ENCODE measurements around the gene RBP5.

RBP5 gene

DNA sequence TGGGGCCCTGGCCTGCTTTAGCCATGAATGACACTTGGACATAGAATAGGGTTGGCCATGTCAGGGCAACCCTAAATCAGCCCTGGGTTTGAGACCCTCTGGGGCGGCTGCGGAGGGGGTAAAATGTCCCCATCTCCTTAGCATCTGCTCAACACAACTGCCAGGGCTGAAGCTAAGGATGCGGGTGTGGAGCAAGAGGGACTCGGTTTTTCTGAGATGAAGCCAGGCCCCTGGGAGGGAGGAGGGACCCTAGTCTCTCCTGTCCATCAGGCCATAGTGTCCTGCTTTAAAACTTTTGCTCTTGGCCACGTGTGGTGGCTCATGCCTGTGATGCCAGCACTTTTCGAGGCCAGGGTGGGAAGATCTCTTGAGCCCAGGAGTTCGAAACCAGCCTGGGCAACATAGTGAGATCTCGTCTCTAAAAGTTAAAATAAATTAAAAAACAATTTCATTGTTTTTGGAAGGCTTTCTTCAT lies 35.7 kb downstream of the RBP5 start:
- ChIA-PET POLR2A (no interaction called here), CTCF (interaction anchor here (0.5 to 2.7 kb wide), 20 partner anchors 10 to 202 kb away, joined by 3 to 18 read pairs (median 4); partner anchors contain the start of genes C12orf57, C1RL, C1S and CLSTN3)
- Histone ChIP-seq H3K27ac (ENCODE audit: extremely low read depth, low read depth, low read length) (no peak overlapping the region), H3K9me3 (ENCODE audit: control insufficient read depth, insufficient read depth, low read depth, low read length) (no peaks in the 10 kb centered on the region), H3K4me1 (ENCODE audit: control insufficient read depth, insufficient read depth, low read length) (no peaks in the 10 kb centered on the region), H3K4me3 (ENCODE audit: low read depth, low read length) (no peak overlapping the region), H3K36me3 (ENCODE audit: control insufficient read depth in 2 of 2, insufficient read depth in 1 of 2, low read length in 2 of 2) (no peaks in the 10 kb centered on the region)
- no peak for TF ChIP-seq ZNF548 (tag by site-specific recombination; IDR thresholded peaks at IDR 0.05)
- no peak for TF ChIP-seq ZNF23 (tag by site-specific recombination; IDR thresholded peaks at IDR 0.05; ENCODE audit: borderline replicate concordance)
- no peak for TF ChIP-seq ZBTB1 (tag by site-specific recombination; IDR thresholded peaks at IDR 0.05)
- TF ChIP-seq, protein P1, sequence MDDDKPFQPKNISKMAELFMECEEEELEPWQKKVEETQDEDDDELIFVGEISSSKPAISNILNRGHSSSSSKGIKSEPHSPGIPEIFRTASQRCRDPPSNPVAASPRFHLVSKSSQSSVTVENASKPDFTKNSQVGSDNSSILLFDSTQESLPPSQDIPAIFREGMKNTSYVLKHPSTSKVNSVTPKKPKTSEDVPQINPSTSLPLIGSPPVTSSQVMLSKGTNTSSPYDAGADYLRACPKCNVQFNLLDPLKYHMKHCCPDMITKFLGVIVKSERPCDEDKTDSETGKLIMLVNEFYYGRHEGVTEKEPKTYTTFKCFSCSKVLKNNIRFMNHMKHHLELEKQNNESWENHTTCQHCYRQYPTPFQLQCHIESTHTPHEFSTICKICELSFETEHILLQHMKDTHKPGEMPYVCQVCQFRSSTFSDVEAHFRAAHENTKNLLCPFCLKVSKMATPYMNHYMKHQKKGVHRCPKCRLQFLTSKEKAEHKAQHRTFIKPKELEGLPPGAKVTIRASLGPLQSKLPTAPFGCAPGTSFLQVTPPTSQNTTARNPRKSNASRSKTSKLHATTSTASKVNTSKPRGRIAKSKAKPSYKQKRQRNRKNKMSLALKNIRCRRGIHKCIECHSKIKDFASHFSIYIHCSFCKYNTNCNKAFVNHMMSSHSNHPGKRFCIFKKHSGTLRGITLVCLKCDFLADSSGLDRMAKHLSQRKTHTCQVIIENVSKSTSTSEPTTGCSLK (tag by site-specific recombination; IDR thresholded peaks at IDR 0.05) = no peak
- no peak for TF ChIP-seq ZNF561 (tag by site-specific recombination; IDR thresholded peaks at IDR 0.05; ENCODE audit: borderline replicate concordance)
- no peak for TF ChIP-seq OVOL3 (tag by site-specific recombination; IDR thresholded peaks at IDR 0.05)
- no peak for TF ChIP-seq PRDM10 (tag by site-specific recombination; IDR thresholded peaks at IDR 0.05)
- no peak for TF ChIP-seq SP3 (tag by site-specific recombination; IDR thresholded peaks at IDR 0.05)
- no peak for TF ChIP-seq HIC1 (tag by site-specific recombination; IDR thresholded peaks at IDR 0.05)
- TF ChIP-seq ZNF133 (tag by site-specific recombination; IDR thresholded peaks at IDR 0.05) = no peak
- TF ChIP-seq MEIS1 (CRISPR knock-in tag; IDR thresholded peaks at IDR 0.05; ENCODE audit: borderline replicate concordance) = no peak

GRCh38 chr12:7092229-7092985 lies 36.3 kb downstream of the RBP5 start, which contains the start of gene C1R:
Gene C1R, minus strand, starts transcription at chr12:7092445. Its CDS starts 57 bp downstream, at chr12:7092388.
- H3K4me3 ChIP-seq (ENCODE audit: low read depth, low read length) = peak within 1 kb of the TSS; percentile 38
- H3K9me3 ChIP-seq (ENCODE audit: control insufficient read depth, insufficient read depth, low read depth, low read length) = no peaks in the 10 kb centered on the region
- no peak within 1 kb of the TSS for H3K27ac ChIP-seq (ENCODE audit: extremely low read depth, low read depth, low read length)
- no peaks in the 10 kb centered on the region for H3K36me3 ChIP-seq (ENCODE audit: control insufficient read depth in 2 of 2, insufficient read depth in 1 of 2, low read length in 2 of 2)
- ChIA-PET POLR2A (no interaction called here), CTCF (interaction anchor here (0.6 to 2.7 kb wide), 19 partner anchors 10 to 170 kb away, joined by 3 to 18 read pairs (median 4); partner anchors contain the start of genes C12orf57, C1RL, C1S and CLSTN3)
- no peaks in the 10 kb centered on the region for H3K4me1 ChIP-seq (ENCODE audit: control insufficient read depth, insufficient read depth, low read length)
- TF ChIP-seq ZNF76 (tag by site-specific recombination; IDR thresholded peaks at IDR 0.05; ENCODE audit: borderline replicate concordance, low read depth) (peak; percentile 59; the same call in 1 of the 2 replicates), ZNF654 (tag by site-specific recombination; IDR thresholded peaks at IDR 0.05; ENCODE audit: low read depth) (peak; percentile 87), PRDM10 (tag by site-specific recombination; IDR thresholded peaks at IDR 0.05) (peak; percentile 37), ZIC2 (tag by site-specific recombination; IDR thresholded peaks at IDR 0.05) (peak; percentile 52), ZNF26 (tag by site-specific recombination; IDR thresholded peaks at IDR 0.05) (no peak), ZNF629 (tag by site-specific recombination; IDR thresholded peaks at IDR 0.05) (peak; percentile 59; the same call in 1 of the 2 replicates), SP2 (tag by site-specific recombination; IDR thresholded peaks at IDR 0.05) (0 out of 2 replicates have a peak, but pooled peaks have one; percentile 7), ZBTB48 (tag by site-specific recombination; IDR thresholded peaks at IDR 0.05) (peak; percentile 62)
